G401.6 (cell line): Measurements from ENCODE around the gene TSPAN9.
A peak's percentile ranks its signal among the peaks of the same experiment; 100 is the strongest.

Source experiments
- FAIRE-seq: peaks from 2 replicates; lab custom pipeline; 2012; peaks lifted over from hg19 to GRCh38; lab: Jason Lieb, UNC

Gene TSPAN9

GRCh38 chr12:3141339-3142321 is 64.5 kb downstream of the TSPAN9 start:
- no peak for FAIRE-seq

GRCh38 chr12:3142386-3142785 is 65.2 kb downstream of the TSPAN9 start:
- no peak for FAIRE-seq

- no peak for FAIRE-seq
Observed at GRCh38 chr12:3144495-3144894, 67.3 kb downstream of the TSPAN9 start.

- FAIRE-seq = no peak
Observed at GRCh38 chr12:3145033-3145432, 67.9 kb downstream of the TSPAN9 start.

- FAIRE-seq = no peak
Observed at GRCh38 chr12:3145546-3146310, 68.5 kb downstream of the TSPAN9 start.

- no peak for FAIRE-seq
Observed at GRCh38 chr12:3147260-3147659, 70.1 kb downstream of the TSPAN9 start.

- no peak for FAIRE-seq
Observed at GRCh38 chr12:3148366-3149000, 71.3 kb downstream of the TSPAN9 start.

- FAIRE-seq = no peak
Observed at GRCh38 chr12:3149515-3150307, 72.5 kb downstream of the TSPAN9 start.

- FAIRE-seq = no peak
Observed at GRCh38 chr12:3150308-3150670, 73.1 kb downstream of the TSPAN9 start.

GRCh38 chr12:3150931-3151835 is 74.0 kb downstream of the TSPAN9 start:
- FAIRE-seq = peak; percentile 73

GRCh38 chr12:3152011-3152511 is 74.9 kb downstream of the TSPAN9 start:
- peak; percentile 28 for FAIRE-seq

- FAIRE-seq = no peak
Observed at GRCh38 chr12:3152892-3153291, 75.7 kb downstream of the TSPAN9 start.

GRCh38 chr12:3154006-3154405 is 76.8 kb downstream of the TSPAN9 start:
- no peak for FAIRE-seq

GRCh38 chr12:3155702-3156370 is 78.7 kb downstream of the TSPAN9 start:
- no peak for FAIRE-seq

GRCh38 chr12:3157581-3158323 is 80.6 kb downstream of the TSPAN9 start:
- FAIRE-seq = no peak

GRCh38 chr12:3158851-3159465 is 81.8 kb downstream of the TSPAN9 start:
- no peak for FAIRE-seq

GRCh38 chr12:3160081-3160480 is 82.9 kb downstream of the TSPAN9 start:
- no peak for FAIRE-seq

GRCh38 chr12:3161861-3162260 is 84.7 kb downstream of the TSPAN9 start:
- FAIRE-seq = no peak
